ENCODE measurements around the gene THAP4. TPM values are rescaled to one million over a fixed set of nuclear protein-coding genes. Genes with fewer than 3 reads are reported as not detected.

The THAP4 gene
- total RNA-seq, 1 experiment from 2014 or later, result 88.6 TPM

DNA sequence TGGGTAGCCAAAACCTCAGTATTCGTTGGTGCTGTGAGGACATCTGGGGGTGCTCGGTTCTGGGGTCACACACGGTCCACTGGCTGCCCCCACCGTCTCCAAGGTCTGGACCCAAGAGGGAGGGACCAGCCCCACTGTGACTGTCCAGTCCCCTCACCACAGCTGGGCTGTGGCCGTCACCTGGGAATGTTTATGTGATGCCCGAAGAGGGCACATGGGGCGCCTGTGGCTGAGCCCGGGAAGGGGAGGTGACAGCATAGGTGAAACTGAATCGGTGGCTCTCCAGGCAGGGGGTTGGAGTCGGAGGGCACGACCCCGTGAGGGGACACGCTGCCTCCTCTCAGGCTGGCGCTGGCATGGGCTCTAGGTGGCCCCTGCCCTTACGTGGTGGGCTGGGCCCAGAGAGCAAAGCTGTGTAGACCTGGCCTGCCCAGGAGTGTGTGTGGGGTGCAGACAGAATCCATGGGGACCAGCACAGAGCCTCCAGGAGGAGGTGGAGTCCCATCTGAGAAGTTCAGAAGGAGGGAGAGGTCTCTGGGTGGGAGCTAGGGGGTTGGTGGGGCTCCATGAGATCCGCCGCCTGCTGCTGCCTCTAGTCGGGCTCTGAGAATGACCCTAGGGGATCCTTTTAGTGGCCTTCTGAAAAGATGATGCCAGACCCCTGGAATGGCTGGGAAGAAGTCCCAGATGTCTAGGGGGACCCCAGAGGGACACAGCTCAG, 76.6 kb downstream of the THAP4 start:
- ATAC-seq (no peak), DNase-seq (ENCODE audit: low spot score) (no peak)
- Mint-ChIP-seq H3K36me3 (peaks cover 6% of the 10 kb centered on the region), H3K9me3 (peaks cover 12% of the 10 kb centered on the region), H3K27ac (no peak overlapping the region; the same call in 1 of the 2 replicates), H3K4me1 (peaks cover 31% of the 10 kb centered on the region), H3K4me3 (peak overlapping the region; percentile 68), H3K27me3 (ENCODE audit: low read depth) (peaks cover 4% of the 10 kb centered on the region; the same call in 1 of the 2 replicates)
- CTCF ChIA-PET, result interaction anchor here (0.9 to 1.4 kb wide), 3 partner anchors 10 to 50 kb away, joined by 3 read pairs; no protein-coding TSS in a partner anchor
- POLR2A ChIA-PET, result interaction anchor here (2.1 kb wide), 1 partner anchor 50 kb away, joined by 6 read pairs; no protein-coding TSS in a partner anchor
- TF ChIP-seq ZNF416 (CRISPR knock-in tag; IDR thresholded peaks at IDR 0.05), result no peak
- no peak for TF ChIP-seq ATF3 (CRISPR knock-in tag; conservative IDR thresholded peaks at IDR 0.05)
- TF ChIP-seq MYBL2 (CRISPR knock-in tag; IDR thresholded peaks at IDR 0.05), result no peak
- TF ChIP-seq FOXP1 (CRISPR knock-in tag; IDR thresholded peaks at IDR 0.05; ENCODE audit: borderline replicate concordance), result no peak
- no peak for TF ChIP-seq GTF2I (CRISPR knock-in tag; conservative IDR thresholded peaks at IDR 0.05)
- TF ChIP-seq, protein P1, sequence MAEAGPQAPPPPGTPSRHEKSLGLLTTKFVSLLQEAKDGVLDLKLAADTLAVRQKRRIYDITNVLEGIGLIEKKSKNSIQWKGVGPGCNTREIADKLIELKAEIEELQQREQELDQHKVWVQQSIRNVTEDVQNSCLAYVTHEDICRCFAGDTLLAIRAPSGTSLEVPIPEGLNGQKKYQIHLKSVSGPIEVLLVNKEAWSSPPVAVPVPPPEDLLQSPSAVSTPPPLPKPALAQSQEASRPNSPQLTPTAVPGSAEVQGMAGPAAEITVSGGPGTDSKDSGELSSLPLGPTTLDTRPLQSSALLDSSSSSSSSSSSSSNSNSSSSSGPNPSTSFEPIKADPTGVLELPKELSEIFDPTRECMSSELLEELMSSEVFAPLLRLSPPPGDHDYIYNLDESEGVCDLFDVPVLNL (CRISPR knock-in tag; IDR thresholded peaks at IDR 0.05; ENCODE audit: borderline replicate concordance, low read depth), result no peak
- no peak for TF ChIP-seq TEAD1 (CRISPR knock-in tag; IDR thresholded peaks at IDR 0.05)
- TF ChIP-seq ZNF138 (CRISPR knock-in tag; conservative IDR thresholded peaks at IDR 0.05), result no peak
- no peak for TF ChIP-seq ZNF263 (CRISPR knock-in tag; IDR thresholded peaks at IDR 0.05; ENCODE audit: low read depth)
- no peak for TF ChIP-seq SOX15 (CRISPR knock-in tag; IDR thresholded peaks at IDR 0.05)
- TF ChIP-seq NR1H2 (CRISPR knock-in tag; IDR thresholded peaks at IDR 0.05), result no peak
- TF ChIP-seq, protein P2, sequence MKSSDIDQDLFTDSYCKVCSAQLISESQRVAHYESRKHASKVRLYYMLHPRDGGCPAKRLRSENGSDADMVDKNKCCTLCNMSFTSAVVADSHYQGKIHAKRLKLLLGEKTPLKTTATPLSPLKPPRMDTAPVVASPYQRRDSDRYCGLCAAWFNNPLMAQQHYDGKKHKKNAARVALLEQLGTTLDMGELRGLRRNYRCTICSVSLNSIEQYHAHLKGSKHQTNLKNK (CRISPR knock-in tag; IDR thresholded peaks at IDR 0.05), result no peak
- TF ChIP-seq TCF7 (CRISPR knock-in tag; IDR thresholded peaks at IDR 0.05; ENCODE audit: low read depth), result no peak
- no peak for TF ChIP-seq CREB1 (CRISPR knock-in tag; IDR thresholded peaks at IDR 0.05)
- TF ChIP-seq SP1 (CRISPR knock-in tag; conservative IDR thresholded peaks at IDR 0.05), result no peak
- TF ChIP-seq RORB (CRISPR knock-in tag; IDR thresholded peaks at IDR 0.05), result no peak
- TF ChIP-seq, protein P3, sequence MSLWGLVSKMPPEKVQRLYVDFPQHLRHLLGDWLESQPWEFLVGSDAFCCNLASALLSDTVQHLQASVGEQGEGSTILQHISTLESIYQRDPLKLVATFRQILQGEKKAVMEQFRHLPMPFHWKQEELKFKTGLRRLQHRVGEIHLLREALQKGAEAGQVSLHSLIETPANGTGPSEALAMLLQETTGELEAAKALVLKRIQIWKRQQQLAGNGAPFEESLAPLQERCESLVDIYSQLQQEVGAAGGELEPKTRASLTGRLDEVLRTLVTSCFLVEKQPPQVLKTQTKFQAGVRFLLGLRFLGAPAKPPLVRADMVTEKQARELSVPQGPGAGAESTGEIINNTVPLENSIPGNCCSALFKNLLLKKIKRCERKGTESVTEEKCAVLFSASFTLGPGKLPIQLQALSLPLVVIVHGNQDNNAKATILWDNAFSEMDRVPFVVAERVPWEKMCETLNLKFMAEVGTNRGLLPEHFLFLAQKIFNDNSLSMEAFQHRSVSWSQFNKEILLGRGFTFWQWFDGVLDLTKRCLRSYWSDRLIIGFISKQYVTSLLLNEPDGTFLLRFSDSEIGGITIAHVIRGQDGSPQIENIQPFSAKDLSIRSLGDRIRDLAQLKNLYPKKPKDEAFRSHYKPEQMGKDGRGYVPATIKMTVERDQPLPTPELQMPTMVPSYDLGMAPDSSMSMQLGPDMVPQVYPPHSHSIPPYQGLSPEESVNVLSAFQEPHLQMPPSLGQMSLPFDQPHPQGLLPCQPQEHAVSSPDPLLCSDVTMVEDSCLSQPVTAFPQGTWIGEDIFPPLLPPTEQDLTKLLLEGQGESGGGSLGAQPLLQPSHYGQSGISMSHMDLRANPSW (CRISPR knock-in tag; conservative IDR thresholded peaks at IDR 0.05; ENCODE audit: low read depth), result no peak

DNA sequence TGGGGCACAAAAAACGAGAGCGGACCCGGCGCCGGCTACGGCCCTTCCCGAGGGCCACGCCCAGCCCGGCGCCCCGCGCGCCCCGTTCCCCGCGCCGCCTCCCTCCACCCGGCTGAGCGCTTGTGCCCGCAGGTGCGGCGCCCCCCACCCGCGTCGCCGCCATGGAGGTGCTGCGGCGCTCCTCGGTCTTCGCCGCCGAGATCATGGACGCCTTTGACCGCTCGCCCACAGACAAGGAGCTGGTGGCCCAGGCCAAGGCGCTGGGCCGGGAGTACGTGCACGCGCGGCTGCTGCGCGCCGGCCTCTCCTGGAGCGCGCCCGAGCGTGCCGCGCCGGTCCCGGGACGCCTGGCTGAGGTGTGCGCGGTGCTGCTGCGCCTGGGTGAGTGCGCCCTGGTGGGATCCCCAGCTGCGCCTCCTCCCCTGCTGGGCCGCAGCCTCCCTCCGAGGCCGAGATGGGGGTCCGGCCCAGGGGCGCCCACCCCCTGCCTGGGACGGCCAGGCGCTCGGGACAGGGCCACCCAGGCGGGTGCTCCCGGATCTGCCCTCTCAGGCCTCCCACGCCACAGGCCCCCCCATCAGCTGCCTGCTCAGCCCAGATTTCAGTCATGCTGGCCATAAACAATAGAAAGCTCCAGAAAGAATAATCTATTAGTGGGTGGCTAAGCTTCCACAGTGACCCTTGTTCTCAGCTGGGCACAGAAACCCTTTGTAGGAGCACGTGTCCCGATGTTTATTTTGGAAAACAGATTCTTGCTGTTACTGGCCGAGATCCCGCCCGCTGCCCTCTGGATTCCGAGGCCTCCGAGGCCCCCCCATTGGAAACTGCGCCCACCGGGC, 77.4 kb downstream of the THAP4 start:
- peaks cover 12% of the 10 kb centered on the region for H3K9me3 Mint-ChIP-seq
- peak overlapping the region; percentile 68 for H3K4me3 Mint-ChIP-seq
- CTCF ChIA-PET, result interaction anchor here (0.6 to 2.3 kb wide), 5 partner anchors 9 to 51 kb away, joined by 3 to 5 read pairs (median 3); no protein-coding TSS in a partner anchor
- peaks cover 6% of the 10 kb centered on the region for H3K36me3 Mint-ChIP-seq
- no peak overlapping the region for H3K27ac Mint-ChIP-seq
- H3K4me1 Mint-ChIP-seq, result peaks cover 35% of the 10 kb centered on the region
- peak; percentile 35 for ATAC-seq
- no peak for DNase-seq (ENCODE audit: low spot score)
- H3K27me3 Mint-ChIP-seq (ENCODE audit: low read depth), result peaks cover 4% of the 10 kb centered on the region; the same call in 1 of the 2 replicates
- POLR2A ChIA-PET, result interaction anchor here (2.1 kb wide), 1 partner anchor 51 kb away, joined by 6 read pairs; no protein-coding TSS in a partner anchor
- TF ChIP-seq TEAD1 (CRISPR knock-in tag; IDR thresholded peaks at IDR 0.05) (peak; percentile 72), ZNF423 (CRISPR knock-in tag; IDR thresholded peaks at IDR 0.05) (peak; percentile 94), RORB (CRISPR knock-in tag; IDR thresholded peaks at IDR 0.05) (no peak), SMAD4 (CRISPR knock-in tag; IDR thresholded peaks at IDR 0.05) (no peak), E2F5 (CRISPR knock-in tag; IDR thresholded peaks at IDR 0.05) (peak; percentile 43; the same call in 1 of the 2 replicates), RELA (CRISPR knock-in tag; IDR thresholded peaks at IDR 0.05; ENCODE audit: borderline replicate concordance) (0 out of 2 replicates have a peak, but pooled peaks have one; percentile 56), ESRRA (CRISPR knock-in tag; IDR thresholded peaks at IDR 0.05; ENCODE audit: borderline replicate concordance) (0 out of 2 replicates have a peak, but pooled peaks have one; percentile 35), ATF2 (CRISPR knock-in tag; IDR thresholded peaks at IDR 0.05; ENCODE audit: borderline replicate concordance, low read depth) (no peak), IRF1 (CRISPR knock-in tag; IDR thresholded peaks at IDR 0.05) (no peak; the same call in 1 of the 2 replicates), ZNF219 (CRISPR knock-in tag; IDR thresholded peaks at IDR 0.05; ENCODE audit: borderline replicate concordance) (0 out of 2 replicates have a peak, but pooled peaks have one; percentile 43)

All from WTC11 (cell line).